ENCODE results near the gene SLC23A3.

DNA sequence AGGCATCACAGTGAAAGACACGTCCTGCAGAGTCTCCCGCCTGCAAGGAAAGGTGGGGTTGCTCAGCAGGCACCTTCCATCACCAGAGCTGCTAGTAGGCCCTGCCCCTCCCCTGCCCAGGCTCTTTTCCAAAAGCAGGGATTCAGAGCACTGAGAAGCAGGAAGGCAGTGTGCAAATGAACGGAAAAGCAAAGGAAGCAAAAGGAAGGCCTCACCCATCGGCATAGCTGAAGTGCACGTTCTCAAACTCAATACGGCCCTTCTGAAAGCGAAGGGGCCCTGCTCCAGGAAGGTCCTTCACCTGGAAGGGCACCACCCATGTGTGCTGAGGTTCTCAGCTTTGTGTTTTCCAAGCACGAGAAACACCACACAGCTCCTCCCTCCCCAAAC, 43.2 kb upstream of the SLC23A3 start:
- no peak for TF ChIP-seq EZH2 (IDR thresholded peaks at IDR 0.05; ENCODE audit: borderline replicate concordance, low read length)
- TF ChIP-seq, protein P1, sequence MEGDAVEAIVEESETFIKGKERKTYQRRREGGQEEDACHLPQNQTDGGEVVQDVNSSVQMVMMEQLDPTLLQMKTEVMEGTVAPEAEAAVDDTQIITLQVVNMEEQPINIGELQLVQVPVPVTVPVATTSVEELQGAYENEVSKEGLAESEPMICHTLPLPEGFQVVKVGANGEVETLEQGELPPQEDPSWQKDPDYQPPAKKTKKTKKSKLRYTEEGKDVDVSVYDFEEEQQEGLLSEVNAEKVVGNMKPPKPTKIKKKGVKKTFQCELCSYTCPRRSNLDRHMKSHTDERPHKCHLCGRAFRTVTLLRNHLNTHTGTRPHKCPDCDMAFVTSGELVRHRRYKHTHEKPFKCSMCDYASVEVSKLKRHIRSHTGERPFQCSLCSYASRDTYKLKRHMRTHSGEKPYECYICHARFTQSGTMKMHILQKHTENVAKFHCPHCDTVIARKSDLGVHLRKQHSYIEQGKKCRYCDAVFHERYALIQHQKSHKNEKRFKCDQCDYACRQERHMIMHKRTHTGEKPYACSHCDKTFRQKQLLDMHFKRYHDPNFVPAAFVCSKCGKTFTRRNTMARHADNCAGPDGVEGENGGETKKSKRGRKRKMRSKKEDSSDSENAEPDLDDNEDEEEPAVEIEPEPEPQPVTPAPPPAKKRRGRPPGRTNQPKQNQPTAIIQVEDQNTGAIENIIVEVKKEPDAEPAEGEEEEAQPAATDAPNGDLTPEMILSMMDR (conservative IDR thresholded peaks at IDR 0.05 in 1 of 2, IDR thresholded peaks at IDR 0.05 in 1 of 2; ENCODE audit: extremely low read depth in 1 of 2, insufficient read depth in 1 of 2, low read depth in 1 of 2, low read length in 2 of 2) = no peak
